ENCODE measurements around the gene ZNF346. TPM values are rescaled to one million over a fixed set of nuclear protein-coding genes. Genes with fewer than 3 reads are reported as not detected.

ZNF346 gene
- total RNA-seq, 3 donors from 2014 or later (not counting 1 experiment from before 2014, with no cell fraction given), result 20.2 to 27.9 (median 21.6) TPM

GRCh38 chr5:177097016-177097985 is 74.8 kb downstream of the ZNF346 start:
- DNase-seq (no peak), ATAC-seq (no peak)
- no peak overlapping the region for H3K4me3 Mint-ChIP-seq

GRCh38 chr5:177098120-177098469 is 75.6 kb downstream of the ZNF346 start:
- Mint-ChIP-seq H3K36me3 (no peaks in the 10 kb centered on the region), H3K27me3 (ENCODE audit: low read depth in 2 of 2) (no peaks in the 10 kb centered on the region), H3K9me3 (no peaks in the 10 kb centered on the region), H3K27ac (no peak overlapping the region), H3K4me1 (no peaks in the 10 kb centered on the region), H3K4me3 (no peak overlapping the region)
- H3K27ac ChIP-seq (ENCODE audit: low read length), result no peak overlapping the region
- TF ChIP-seq CTCF (IDR thresholded peaks at IDR 0.05), result no peak
- no peaks in the 10 kb centered on the region for H3K27me3 ChIP-seq (ENCODE audit: control insufficient read depth, insufficient read depth, low read length)
- no peaks in the 10 kb centered on the region for H3K36me3 ChIP-seq (ENCODE audit: control insufficient read depth, insufficient read depth, low read length)
- intact Hi-C loops (cut with micrococcal nuclease), result no loop called here
- H3K4me3 ChIP-seq (ENCODE audit: low read length), result no peak overlapping the region
- WGBS (ENCODE audit: insufficient coverage), result 88% methylated on average over 6 of the region's 6 CpGs
- ATAC-seq (no peak), DNase-seq (no peak)
- no peaks in the 10 kb centered on the region for H3K9me3 ChIP-seq (ENCODE audit: control insufficient read depth, insufficient read depth, low read length)
- H3K4me1 ChIP-seq (ENCODE audit: control insufficient read depth, insufficient read depth, low read length), result no peaks in the 10 kb centered on the region

More at GRCh38 chr5:177097016-177097985, 74.8 kb downstream of the ZNF346 start:
- no peak for TF ChIP-seq CTCF (IDR thresholded peaks at IDR 0.05)
- 91% methylated on average over 30 of the region's 30 CpGs for WGBS (ENCODE audit: insufficient coverage)
- Histone ChIP-seq H3K4me1 (ENCODE audit: control insufficient read depth, insufficient read depth, low read length) (no peaks in the 10 kb centered on the region), H3K27me3 (ENCODE audit: control insufficient read depth, insufficient read depth, low read length) (no peaks in the 10 kb centered on the region), H3K27ac (ENCODE audit: low read length) (no peak overlapping the region), H3K4me3 (ENCODE audit: low read length) (no peak overlapping the region), H3K36me3 (ENCODE audit: control insufficient read depth, insufficient read depth, low read length) (no peaks in the 10 kb centered on the region), H3K9me3 (ENCODE audit: control insufficient read depth, insufficient read depth, low read length) (no peaks in the 10 kb centered on the region)
- intact Hi-C loops (cut with micrococcal nuclease), result no loop called here
- no peaks in the 10 kb centered on the region for H3K27me3 Mint-ChIP-seq (ENCODE audit: low read depth in 2 of 2)
- H3K9me3 Mint-ChIP-seq, result no peaks in the 10 kb centered on the region
- no peaks in the 10 kb centered on the region for H3K36me3 Mint-ChIP-seq
- no peak overlapping the region for H3K27ac Mint-ChIP-seq
- H3K4me1 Mint-ChIP-seq, result no peaks in the 10 kb centered on the region

- H3K27ac ChIP-seq (ENCODE audit: low read length), result no peak overlapping the region
- DNase-seq, result no peak
- Mint-ChIP-seq H3K9me3 (no peaks in the 10 kb centered on the region), H3K4me1 (no peaks in the 10 kb centered on the region), H3K27me3 (ENCODE audit: low read depth in 2 of 2) (no peaks in the 10 kb centered on the region), H3K27ac (no peak overlapping the region), H3K4me3 (no peak overlapping the region), H3K36me3 (no peaks in the 10 kb centered on the region)
- no peaks in the 10 kb centered on the region for H3K4me1 ChIP-seq (ENCODE audit: control insufficient read depth, insufficient read depth, low read length)
- H3K4me3 ChIP-seq (ENCODE audit: low read length), result no peak overlapping the region
- no peak for TF ChIP-seq CTCF (IDR thresholded peaks at IDR 0.05)
- no peaks in the 10 kb centered on the region for H3K36me3 ChIP-seq (ENCODE audit: control insufficient read depth, insufficient read depth, low read length)
- H3K9me3 ChIP-seq (ENCODE audit: control insufficient read depth, insufficient read depth, low read length), result no peaks in the 10 kb centered on the region
- intact Hi-C loops (cut with micrococcal nuclease), result no loop called here
- H3K27me3 ChIP-seq (ENCODE audit: control insufficient read depth, insufficient read depth, low read length), result no peaks in the 10 kb centered on the region
- ATAC-seq, result no peak
- WGBS (ENCODE audit: insufficient coverage), result 93% methylated on average over 18 of the region's 18 CpGs
Measured at GRCh38 chr5:177098470-177099141, 76.1 kb downstream of the ZNF346 start.

Data from natural killer cell (primary cell).